Measurements from ENCODE around the gene CRYBG2. TPM values are rescaled to one million over a fixed set of nuclear protein-coding genes. Genes with fewer than 3 reads are reported as not detected.

The CRYBG2 gene
- total and polyA plus RNA-seq, 2 of the 13 experiments (the other 11 are each of a cell fraction or from before 2014, with no cell fraction given): 1.3 to 2.9 TPM

DNA sequence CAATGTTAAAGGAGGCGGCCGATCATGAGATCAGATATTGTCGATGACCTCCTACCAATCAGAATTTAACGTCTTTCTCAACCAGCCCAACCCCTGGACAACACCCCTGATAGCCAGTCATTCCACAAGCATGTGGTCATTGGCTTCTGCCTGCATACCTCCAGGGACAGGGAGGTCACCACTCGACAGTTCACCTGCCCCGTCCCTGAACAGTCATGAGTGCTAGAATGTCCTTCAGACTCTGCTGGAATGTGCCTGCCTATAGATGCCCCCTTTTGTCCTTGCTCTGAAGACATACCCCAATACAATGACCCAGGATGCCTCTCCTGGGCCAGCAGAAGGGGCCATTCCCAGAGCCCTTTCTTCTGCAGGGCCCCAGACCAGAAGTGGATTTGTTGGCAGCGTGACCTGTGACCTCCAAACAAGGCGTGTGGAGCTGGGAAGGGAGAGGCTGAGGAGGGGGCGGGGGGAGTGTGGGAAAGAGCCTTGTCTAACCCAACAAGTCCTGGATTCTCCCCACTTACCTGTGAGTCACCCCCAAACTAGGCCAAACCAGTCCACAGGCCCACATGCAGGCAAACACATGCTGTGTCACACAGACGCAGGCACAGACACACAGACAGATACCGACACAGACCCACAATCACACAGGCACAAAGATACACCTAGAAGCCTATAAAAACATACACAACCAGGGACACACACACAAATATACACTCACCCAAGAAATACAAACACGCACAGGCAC lies 2.2 kb downstream of the CRYBG2 start (continued):
- TF ChIP-seq ZNF281 (CRISPR knock-in tag; IDR thresholded peaks at IDR 0.05; ENCODE audit: borderline replicate concordance): peak; percentile 33; the same call in 1 of the 2 replicates
- TF ChIP-seq POLR2A (IDR thresholded peaks at IDR 0.05; ENCODE audit: insufficient read depth in 1 of 2, low read depth in 2 of 2, low read length in 2 of 2): peak in 1 of 2 experiments; percentile 56; a peak in 2 of 4 replicates
- no peak for TF ChIP-seq PAX8 (CRISPR knock-in tag; IDR thresholded peaks at IDR 0.05; ENCODE audit: borderline replicate concordance)
- no peak for TF ChIP-seq TBL1XR1 (IDR thresholded peaks at IDR 0.05; ENCODE audit: borderline replicate concordance, low read length, partially characterized antibody)
- TF ChIP-seq HDAC2 (CRISPR knock-in tag; IDR thresholded peaks at IDR 0.05): peak; percentile 84
- TF ChIP-seq STAT5B (CRISPR knock-in tag; IDR thresholded peaks at IDR 0.05): no peak
- 0 out of 2 replicates have a peak, but pooled peaks have one; percentile 6 for TF ChIP-seq ZNF7 (CRISPR knock-in tag; IDR thresholded peaks at IDR 0.05)
- TF ChIP-seq KDM2A (CRISPR knock-in tag; IDR thresholded peaks at IDR 0.05; ENCODE audit: borderline replicate concordance, low read depth): peak; percentile 24; the same call in 1 of the 2 replicates
- no peak for TF ChIP-seq NFKB2 (CRISPR knock-in tag; IDR thresholded peaks at IDR 0.05; ENCODE audit: borderline replicate concordance)
- TF ChIP-seq SRSF4 (IDR thresholded peaks at IDR 0.05; ENCODE audit: low read depth, low read length, poor library complexity, severe bottlenecking): no peak
- TF ChIP-seq, protein P1, sequence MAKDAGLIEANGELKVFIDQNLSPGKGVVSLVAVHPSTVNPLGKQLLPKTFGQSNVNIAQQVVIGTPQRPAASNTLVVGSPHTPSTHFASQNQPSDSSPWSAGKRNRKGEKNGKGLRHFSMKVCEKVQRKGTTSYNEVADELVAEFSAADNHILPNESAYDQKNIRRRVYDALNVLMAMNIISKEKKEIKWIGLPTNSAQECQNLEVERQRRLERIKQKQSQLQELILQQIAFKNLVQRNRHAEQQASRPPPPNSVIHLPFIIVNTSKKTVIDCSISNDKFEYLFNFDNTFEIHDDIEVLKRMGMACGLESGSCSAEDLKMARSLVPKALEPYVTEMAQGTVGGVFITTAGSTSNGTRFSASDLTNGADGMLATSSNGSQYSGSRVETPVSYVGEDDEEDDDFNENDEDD (CRISPR knock-in tag; IDR thresholded peaks at IDR 0.05; ENCODE audit: borderline replicate concordance): 0 out of 2 replicates have a peak, but pooled peaks have one; percentile 23
- no peak for TF ChIP-seq ZNF777 (CRISPR knock-in tag; IDR thresholded peaks at IDR 0.05)
- peak; percentile 55; the same call in 1 of the 2 replicates for TF ChIP-seq ZNF609 (CRISPR knock-in tag; IDR thresholded peaks at IDR 0.05; ENCODE audit: borderline replicate concordance)
- TF ChIP-seq MLX (CRISPR knock-in tag; IDR thresholded peaks at IDR 0.05): no peak; the same call in none of the 2 replicates
- TF ChIP-seq ZNF616 (CRISPR knock-in tag; IDR thresholded peaks at IDR 0.05; ENCODE audit: low read depth): peak; percentile 32; the same call in 1 of the 2 replicates
- no peak for TF ChIP-seq ZNF558 (CRISPR knock-in tag; IDR thresholded peaks at IDR 0.05; ENCODE audit: borderline replicate concordance)
- no peak for TF ChIP-seq ZNF550 (CRISPR knock-in tag; IDR thresholded peaks at IDR 0.05; ENCODE audit: borderline replicate concordance)
